Endothelial cell (in vitro differentiated cells): Measurements from ENCODE around the gene ZNF358. TPM values are rescaled to one million over a fixed set of nuclear protein-coding genes. Genes with fewer than 3 reads are reported as not detected.

Experiments used
- DNase-seq: peaks from one replicate; pipeline ENCODE4 v3.0.0; 2021; ENCODE audit warnings: low spot score
- H3K27ac Mint-ChIP-seq: one replicate; pipeline ENCODE4 v1.8.0; 2021; ENCODE audit warnings: mixed read lengths, inconsistent platforms; ENCODE audit not compliant: unreplicated experiment
- H3K27me3 Mint-ChIP-seq: one replicate; pipeline ENCODE4 v1.8.0; 2021; ENCODE audit warnings: mild to moderate bottlenecking, moderate library complexity, mixed read lengths, inconsistent platforms; ENCODE audit not compliant: unreplicated experiment
- H3K36me3 Mint-ChIP-seq: one replicate; pipeline ENCODE4 v1.8.0; 2021; ENCODE audit warnings: mild to moderate bottlenecking, low read depth, mixed read lengths, inconsistent platforms; ENCODE audit not compliant: unreplicated experiment
- H3K4me1 Mint-ChIP-seq: one replicate; pipeline ENCODE4 v1.8.0; 2021; ENCODE audit warnings: mild to moderate bottlenecking, mixed read lengths, inconsistent platforms; ENCODE audit not compliant: unreplicated experiment
- H3K4me3 Mint-ChIP-seq: one replicate; pipeline ENCODE4 v1.8.0; 2021; ENCODE audit warnings: mild to moderate bottlenecking, mixed read lengths, inconsistent platforms; ENCODE audit not compliant: unreplicated experiment
- H3K9me3 Mint-ChIP-seq: one replicate; pipeline ENCODE4 v1.8.0; 2021; ENCODE audit warnings: mixed read lengths, inconsistent platforms; ENCODE audit not compliant: unreplicated experiment
- total RNA-seq: library from RNA; stranded (reverse); fragmentation: NEBNext Ultra II Directional; extraction: Animal tissue kit (Norgen Biotek cat#: 25700); gene quantifications from one replicate; pipeline ENCODE4 v1.2.1, GENCODE V29; 2021; ENCODE audit not compliant: unreplicated experiment
- TF ChIP-seq, protein P1 (sequence below): fragments of 200-600 bp; sonication (generic); IDR thresholded peaks from one replicate; pipeline ENCODE4 v1.5.0; 2021; ENCODE audit warnings: antibody characterized with exemption; ENCODE audit not compliant: unreplicated experiment

The ZNF358 gene
- total RNA-seq, 1 donor from 2014 or later: 87.4 TPM

DNA sequence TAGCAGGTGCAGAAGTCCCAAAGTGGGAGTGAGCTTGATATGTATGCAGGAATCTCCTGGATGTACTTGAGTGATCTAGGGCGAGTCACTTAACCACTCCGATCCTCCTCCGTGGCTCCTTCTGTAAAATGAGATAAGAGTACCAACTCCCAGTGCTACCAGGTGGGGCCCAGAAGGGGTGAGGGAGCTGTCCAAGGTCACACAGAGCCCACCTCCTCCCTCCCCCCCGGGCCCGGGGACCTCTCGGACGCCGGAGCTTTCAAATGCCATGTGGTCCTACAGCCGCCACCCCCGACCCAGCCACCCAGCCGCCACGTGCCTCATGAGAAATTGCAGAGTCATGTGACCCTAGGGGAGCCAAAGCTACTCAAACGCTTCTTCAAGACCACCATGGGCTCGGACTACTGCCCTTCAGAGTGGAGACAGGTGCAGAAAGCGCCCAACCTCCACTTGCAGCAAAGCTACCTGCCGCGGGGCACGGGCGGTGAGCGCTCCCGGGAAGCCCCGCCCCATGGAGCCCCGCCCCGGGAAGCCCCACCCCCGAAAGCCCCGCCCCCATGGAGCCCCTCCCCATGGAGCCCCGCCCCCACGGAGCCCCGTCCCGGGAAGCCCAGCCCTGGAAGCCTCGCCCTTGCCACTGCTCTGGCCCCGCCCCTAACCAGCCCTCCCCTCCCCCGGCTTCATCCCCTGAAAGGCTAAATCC lies 10.1 kb upstream of the ZNF358 start:
- no peaks in the 10 kb centered on the region for H3K9me3 Mint-ChIP-seq
- no peak overlapping the region for H3K27ac Mint-ChIP-seq
- no peak overlapping the region for H3K4me3 Mint-ChIP-seq
- H3K4me1 Mint-ChIP-seq: peaks cover 2% of the 10 kb centered on the region
- peaks cover 6% of the 10 kb centered on the region for H3K27me3 Mint-ChIP-seq
- TF ChIP-seq, protein P1, sequence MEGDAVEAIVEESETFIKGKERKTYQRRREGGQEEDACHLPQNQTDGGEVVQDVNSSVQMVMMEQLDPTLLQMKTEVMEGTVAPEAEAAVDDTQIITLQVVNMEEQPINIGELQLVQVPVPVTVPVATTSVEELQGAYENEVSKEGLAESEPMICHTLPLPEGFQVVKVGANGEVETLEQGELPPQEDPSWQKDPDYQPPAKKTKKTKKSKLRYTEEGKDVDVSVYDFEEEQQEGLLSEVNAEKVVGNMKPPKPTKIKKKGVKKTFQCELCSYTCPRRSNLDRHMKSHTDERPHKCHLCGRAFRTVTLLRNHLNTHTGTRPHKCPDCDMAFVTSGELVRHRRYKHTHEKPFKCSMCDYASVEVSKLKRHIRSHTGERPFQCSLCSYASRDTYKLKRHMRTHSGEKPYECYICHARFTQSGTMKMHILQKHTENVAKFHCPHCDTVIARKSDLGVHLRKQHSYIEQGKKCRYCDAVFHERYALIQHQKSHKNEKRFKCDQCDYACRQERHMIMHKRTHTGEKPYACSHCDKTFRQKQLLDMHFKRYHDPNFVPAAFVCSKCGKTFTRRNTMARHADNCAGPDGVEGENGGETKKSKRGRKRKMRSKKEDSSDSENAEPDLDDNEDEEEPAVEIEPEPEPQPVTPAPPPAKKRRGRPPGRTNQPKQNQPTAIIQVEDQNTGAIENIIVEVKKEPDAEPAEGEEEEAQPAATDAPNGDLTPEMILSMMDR: no peak
- no peaks in the 10 kb centered on the region for H3K36me3 Mint-ChIP-seq
- peak; percentile 29 for DNase-seq

DNA sequence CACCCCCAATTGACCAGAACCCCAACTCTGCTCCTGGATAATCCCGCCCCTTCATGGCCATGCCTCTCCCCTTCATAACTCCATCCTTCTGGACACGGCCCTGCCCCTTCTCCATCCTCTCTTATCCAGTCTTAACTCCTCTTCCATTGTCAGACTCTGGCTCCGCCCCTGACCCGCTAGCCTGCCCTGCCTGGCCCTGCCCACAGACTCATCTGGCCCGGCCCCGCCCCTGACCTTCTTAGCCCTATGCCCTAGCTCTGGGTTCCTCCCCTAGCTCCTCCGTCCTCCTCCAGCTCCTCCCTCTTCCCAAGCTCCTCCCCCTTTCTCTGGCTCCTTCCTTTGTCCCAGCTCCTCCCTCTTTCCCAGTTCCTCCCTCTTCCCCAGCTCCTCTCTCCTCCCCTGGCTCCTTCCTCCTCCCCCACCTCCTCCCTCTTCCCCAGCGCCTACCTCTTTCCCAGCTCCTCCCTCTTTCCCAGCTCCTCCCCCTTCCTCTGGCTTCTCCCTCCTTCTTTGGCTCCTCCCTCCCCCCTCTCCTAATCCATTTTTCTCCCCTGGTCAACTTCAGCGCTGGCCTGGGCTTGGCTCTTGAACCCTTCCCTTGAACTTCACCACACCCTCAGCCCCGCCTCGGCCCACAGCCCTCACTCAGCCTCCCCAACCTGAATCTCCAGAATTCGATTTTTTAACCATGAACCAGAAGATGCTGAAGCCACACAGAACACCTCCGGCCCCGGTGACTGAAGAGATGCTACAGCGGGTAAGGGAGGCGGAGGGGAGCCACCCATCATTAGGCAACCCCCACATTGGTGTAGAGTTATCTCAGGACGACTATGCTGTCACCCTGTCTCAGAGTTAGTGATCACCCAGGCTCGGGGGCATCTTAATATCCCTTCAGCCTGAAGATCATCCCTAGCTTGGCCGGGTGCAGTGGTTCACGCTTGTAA lies 9.2 kb upstream of the ZNF358 start:
- DNase-seq: peak; percentile 37
- Mint-ChIP-seq H3K36me3 (no peaks in the 10 kb centered on the region), H3K27me3 (peaks cover 2% of the 10 kb centered on the region), H3K9me3 (no peaks in the 10 kb centered on the region), H3K27ac (no peak overlapping the region), H3K4me1 (peaks cover 2% of the 10 kb centered on the region), H3K4me3 (no peak overlapping the region)
- TF ChIP-seq, protein P1: no peak

GRCh38 chr19:7507884-7508283 lies 8.0 kb upstream of the ZNF358 start:
- TF ChIP-seq, protein P1: no peak
- peaks cover 2% of the 10 kb centered on the region for H3K27me3 Mint-ChIP-seq
- H3K4me1 Mint-ChIP-seq: peaks cover 2% of the 10 kb centered on the region
- no peak overlapping the region for H3K27ac Mint-ChIP-seq
- no peak for DNase-seq
- no peak overlapping the region for H3K4me3 Mint-ChIP-seq
- no peaks in the 10 kb centered on the region for H3K9me3 Mint-ChIP-seq
- no peaks in the 10 kb centered on the region for H3K36me3 Mint-ChIP-seq

- H3K4me1 Mint-ChIP-seq: peaks cover 2% of the 10 kb centered on the region
- TF ChIP-seq, protein P1: no peak
- peak; percentile 33 for DNase-seq
- H3K36me3 Mint-ChIP-seq: no peaks in the 10 kb centered on the region
- peaks cover 4% of the 10 kb centered on the region for H3K27me3 Mint-ChIP-seq
- H3K9me3 Mint-ChIP-seq: no peaks in the 10 kb centered on the region
- H3K4me3 Mint-ChIP-seq: no peak overlapping the region
- H3K27ac Mint-ChIP-seq: no peak overlapping the region
Measured at GRCh38 chr19:7509625-7510024, 6.3 kb upstream of the ZNF358 start.
